ENCODE measurements around the gene SS18. TPM values are rescaled to one million over a fixed set of nuclear protein-coding genes. Genes with fewer than 3 reads are reported as not detected.

The SS18 gene
- total RNA-seq, 8 experiments from 2014 or later, result 31.7 to 102 (median 80.6) TPM

DNA sequence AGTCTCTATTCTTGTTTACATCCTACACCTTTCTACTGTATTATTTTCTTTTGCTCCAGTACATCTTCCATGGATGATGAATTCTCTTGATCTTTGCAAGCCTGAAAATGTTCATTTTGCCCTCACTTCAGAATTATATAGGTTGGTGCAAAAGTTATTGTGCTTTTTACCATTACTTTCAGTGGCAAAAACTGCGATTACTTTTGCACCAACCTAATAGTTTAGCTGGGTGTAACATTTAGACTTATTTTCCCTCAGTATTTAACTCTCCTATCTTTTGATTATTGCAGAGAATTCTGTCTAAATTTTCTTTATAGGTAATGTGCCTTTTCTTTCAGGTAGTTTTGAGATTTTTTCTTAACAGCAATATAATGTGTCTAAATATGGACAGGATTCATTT lies 81.8 kb downstream of the SS18 start:
- in situ Hi-C loops (cut with MboI; ENCODE audit: low pct_unique_long_range_greater_than_20kb in 2 of 9, low sequenced_read_pairs in 9 of 9, unreplicated experiment in 9 of 9), result no loop called here
- Histone ChIP-seq H3K27ac (no peak overlapping the region), H3K4me1 (replicated peaks in 1 of 2) (no peaks in the 10 kb centered on the region), H3K4me3 (no peak overlapping the region)
- ATAC-seq (replicated peaks in 6 of 8), result no peak
- 80 to 100% (median 95%) methylated on average over 1 of the region's 1 CpG; no CpG with 5 or more reads in 3 of the 10 experiments for WGBS, 10 experiments

- 100% methylated on average over 1 of the region's 1 CpG; no CpG with 5 or more reads in 7 of the 10 experiments for WGBS, 10 experiments
- ATAC-seq (replicated peaks in 6 of 8), result no peak
- H3K4me1 ChIP-seq (replicated peaks in 1 of 2), result no peaks in the 10 kb centered on the region
- H3K4me3 ChIP-seq, result no peak overlapping the region
- in situ Hi-C loops (cut with MboI; ENCODE audit: low pct_unique_long_range_greater_than_20kb in 2 of 9, low sequenced_read_pairs in 9 of 9, unreplicated experiment in 9 of 9), result no loop called here
- no peak overlapping the region for H3K27ac ChIP-seq
Measured at GRCh38 chr18:26008096-26008495, 82.3 kb downstream of the SS18 start.

DNA sequence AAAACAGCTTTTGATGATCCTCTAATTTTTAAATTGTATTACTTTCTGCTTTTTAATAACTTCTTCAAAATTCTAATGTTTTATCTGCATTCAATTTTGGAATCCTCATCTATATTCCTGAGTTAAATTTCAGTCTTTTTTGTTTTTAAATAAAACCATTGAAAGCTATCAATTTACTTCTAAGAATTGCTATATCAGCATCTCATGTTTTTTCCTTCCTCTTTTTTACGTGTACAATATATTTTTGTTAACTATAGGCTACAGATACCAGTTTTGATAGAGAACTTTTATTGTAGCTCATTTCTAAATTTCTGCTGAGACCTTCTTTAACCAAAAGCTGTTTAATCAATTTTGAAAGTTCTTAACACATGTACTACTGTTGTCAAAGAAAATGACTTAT lies 84.5 kb downstream of the SS18 start:
- WGBS, 10 experiments, result 3 to 100% (median 88%) methylated on average over 1 of the region's 1 CpG; no CpG with 5 or more reads in 1 of the 10 experiments
- no peak overlapping the region for H3K4me3 ChIP-seq
- H3K27ac ChIP-seq, result no peak overlapping the region
- ATAC-seq (replicated peaks in 6 of 8), result no peak
- in situ Hi-C loops (cut with MboI; ENCODE audit: low pct_unique_long_range_greater_than_20kb in 2 of 9, low sequenced_read_pairs in 9 of 9, unreplicated experiment in 9 of 9), result no loop called here
- no peaks in the 10 kb centered on the region for H3K4me1 ChIP-seq (replicated peaks in 1 of 2)

GRCh38 chr18:26004832-26005231 lies 85.6 kb downstream of the SS18 start:
- H3K4me1 ChIP-seq (replicated peaks in 1 of 2), result no peaks in the 10 kb centered on the region
- in situ Hi-C loops (cut with MboI; ENCODE audit: low pct_unique_long_range_greater_than_20kb in 2 of 9, low sequenced_read_pairs in 9 of 9, unreplicated experiment in 9 of 9), result no loop called here

GRCh38 chr18:26003817-26004216 lies 86.6 kb downstream of the SS18 start:
- no peak for ATAC-seq (replicated peaks in 6 of 8)

More at GRCh38 chr18:26004832-26005231, 85.6 kb downstream of the SS18 start:
- no peak overlapping the region for H3K4me3 ChIP-seq
- WGBS, 10 experiments, result 75 to 100% (median 95%) methylated on average over 2 to 12 of the region's 13 CpGs; no CpG with 5 or more reads in 3 of the 10 experiments
- H3K27ac ChIP-seq, result no peak overlapping the region
- peak in 1 of 8 experiments; percentile 20 for ATAC-seq (replicated peaks in 6 of 8)

GRCh38 chr18:26003356-26003755 lies 87.1 kb downstream of the SS18 start:
- in situ Hi-C loops (cut with MboI; ENCODE audit: low pct_unique_long_range_greater_than_20kb in 2 of 9, low sequenced_read_pairs in 9 of 9, unreplicated experiment in 9 of 9), result no loop called here
- no peak for ATAC-seq (replicated peaks in 6 of 8)
- no peak overlapping the region for H3K4me3 ChIP-seq
- H3K4me1 ChIP-seq (replicated peaks in 1 of 2), result no peaks in the 10 kb centered on the region
- 48 to 100% (median 84%) methylated on average over 1 to 2 of the region's 2 CpGs; no CpG with 5 or more reads in 2 of the 10 experiments for WGBS, 10 experiments
- H3K27ac ChIP-seq, result no peak overlapping the region

More at GRCh38 chr18:26003817-26004216, 86.6 kb downstream of the SS18 start:
- Histone ChIP-seq H3K4me3 (no peak overlapping the region), H3K27ac (no peak overlapping the region), H3K4me1 (replicated peaks in 1 of 2) (no peaks in the 10 kb centered on the region)
- in situ Hi-C loops (cut with MboI; ENCODE audit: low pct_unique_long_range_greater_than_20kb in 2 of 9, low sequenced_read_pairs in 9 of 9, unreplicated experiment in 9 of 9), result no loop called here
- 71 to 100% (median 83%) methylated on average over 1 to 4 of the region's 4 CpGs; no CpG with 5 or more reads in 2 of the 10 experiments for WGBS, 10 experiments

DNA sequence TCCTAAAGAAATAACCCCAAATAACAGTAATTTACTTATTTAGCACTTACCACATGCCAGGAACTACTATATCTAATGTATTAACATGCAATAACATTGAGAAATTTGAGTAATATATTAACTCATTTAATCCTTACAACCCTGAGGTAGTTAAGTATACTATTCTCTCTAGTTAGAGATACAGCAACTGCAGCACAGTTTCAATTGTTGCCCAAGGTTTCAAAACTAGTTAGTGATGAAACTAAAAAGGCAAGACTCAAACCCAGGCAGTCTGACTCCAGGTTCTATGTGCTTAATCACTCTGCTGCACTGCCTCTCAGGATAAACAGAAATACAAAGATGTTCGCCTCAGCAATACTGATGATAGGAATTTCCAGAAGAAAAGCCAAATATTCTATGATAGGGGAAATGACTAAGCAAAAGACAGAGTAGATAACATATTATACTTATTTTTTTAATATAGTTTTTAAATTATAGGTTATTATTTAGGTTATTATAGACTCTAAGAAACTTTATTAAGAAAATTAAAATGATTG lies 88.0 kb downstream of the SS18 start:
- in situ Hi-C loops (cut with MboI; ENCODE audit: low pct_unique_long_range_greater_than_20kb in 2 of 9, low sequenced_read_pairs in 9 of 9, unreplicated experiment in 9 of 9), result no loop called here
- no peak for ATAC-seq (replicated peaks in 6 of 8)
- Histone ChIP-seq H3K27ac (no peak overlapping the region), H3K4me1 (replicated peaks in 1 of 2) (no peaks in the 10 kb centered on the region), H3K4me3 (no peak overlapping the region)
- 90 to 100% (median 100%) methylated on average over 1 of the region's 1 CpG; no CpG with 5 or more reads in 2 of the 10 experiments for WGBS, 10 experiments

GRCh38 chr18:25998461-25998860 lies 92.0 kb downstream of the SS18 start:
- Histone ChIP-seq H3K27ac (no peak overlapping the region), H3K4me3 (no peak overlapping the region), H3K4me1 (replicated peaks in 1 of 2) (no peaks in the 10 kb centered on the region)
- peak in 2 of 8 experiments; percentile 34 to 49 for ATAC-seq (replicated peaks in 6 of 8)
- in situ Hi-C loops (cut with MboI; ENCODE audit: low pct_unique_long_range_greater_than_20kb in 2 of 9, low sequenced_read_pairs in 9 of 9, unreplicated experiment in 9 of 9), result no loop called here

- no peak for ATAC-seq (replicated peaks in 6 of 8)
- Histone ChIP-seq H3K4me1 (replicated peaks in 1 of 2) (peaks cover 3 to 7% of the 10 kb centered on the region in 2 donors), H3K27ac (no peak overlapping the region), H3K4me3 (no peak overlapping the region)
- WGBS, 10 experiments, result 20 to 63% (median 41%) methylated on average over 1 to 2 of the region's 2 CpGs; no CpG with 5 or more reads in 4 of the 10 experiments
- in situ Hi-C loops (cut with MboI; ENCODE audit: low pct_unique_long_range_greater_than_20kb in 2 of 9, low sequenced_read_pairs in 9 of 9, unreplicated experiment in 9 of 9), result no loop called here
Measured at GRCh38 chr18:25992566-25992965, 97.8 kb downstream of the SS18 start.

DNA sequence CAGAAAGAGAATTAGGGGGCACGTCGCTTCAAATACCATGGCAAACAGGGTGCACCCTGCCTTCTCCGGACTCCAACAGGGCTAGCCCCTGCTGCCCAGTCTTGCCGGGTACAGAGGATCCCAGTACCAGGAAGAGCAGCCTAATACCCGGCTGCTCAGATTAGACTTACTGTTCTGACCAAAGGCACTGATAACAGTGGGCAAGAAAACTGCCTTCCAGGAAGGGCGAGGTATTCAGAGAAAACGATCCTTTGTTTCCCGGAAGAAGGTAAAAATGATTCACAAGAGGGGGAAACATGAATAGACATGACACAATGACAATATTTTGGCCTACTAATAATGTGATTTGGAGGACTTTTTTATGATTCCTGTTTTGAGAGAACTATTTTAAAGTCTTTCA lies 99.9 kb downstream of the SS18 start:
- 82 to 100% (median 94%) methylated on average over 2 to 8 of the region's 8 CpGs; no CpG with 5 or more reads in 1 of the 10 experiments for WGBS, 10 experiments
- no peak for ATAC-seq (replicated peaks in 6 of 8)
- Histone ChIP-seq H3K27ac (no peak overlapping the region), H3K4me1 (replicated peaks in 1 of 2) (peaks cover 3 to 7% of the 10 kb centered on the region in 2 donors), H3K4me3 (no peak overlapping the region)
- in situ Hi-C loops (cut with MboI; ENCODE audit: low pct_unique_long_range_greater_than_20kb in 2 of 9, low sequenced_read_pairs in 9 of 9, unreplicated experiment in 9 of 9), result no loop called here

DNA sequence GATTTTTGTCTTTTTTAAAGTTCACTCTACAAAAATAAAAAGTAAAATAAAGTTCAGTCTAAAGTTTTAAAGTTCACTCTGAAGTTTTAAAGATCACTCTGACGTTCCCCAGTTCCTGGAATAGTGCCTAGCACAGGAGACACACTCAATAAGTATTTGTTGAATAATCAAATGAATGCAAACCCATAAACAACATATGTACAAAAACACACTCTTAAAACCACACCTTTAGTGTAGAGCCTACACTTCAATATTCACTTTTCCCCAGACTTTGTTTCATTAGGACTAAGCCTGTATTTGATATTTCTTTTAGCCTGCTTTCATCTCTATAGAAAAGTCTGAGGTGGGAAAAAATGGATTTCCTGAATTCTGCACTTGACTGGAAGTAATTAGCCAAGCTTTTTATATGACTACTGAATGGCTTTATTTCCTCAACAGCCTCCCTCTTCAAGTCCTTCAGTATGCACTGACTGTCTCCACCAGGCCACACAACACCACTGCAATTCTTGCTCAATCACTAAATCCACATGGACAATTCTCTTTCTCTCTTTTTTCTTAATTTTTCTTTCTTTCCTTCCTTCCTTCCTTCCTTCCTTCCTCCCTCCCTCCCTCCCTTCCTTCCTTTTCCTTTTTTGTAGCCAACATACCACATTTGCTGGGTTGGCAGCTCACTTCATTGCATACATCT lies 104.6 kb downstream of the SS18 start:
- WGBS, 10 experiments, result 0 to 83% (median 75%) methylated on average over 1 of the region's 1 CpG; no CpG with 5 or more reads in 3 of the 10 experiments
- in situ Hi-C loops (cut with MboI; ENCODE audit: low pct_unique_long_range_greater_than_20kb in 2 of 9, low sequenced_read_pairs in 9 of 9, unreplicated experiment in 9 of 9), result no loop called here
- ATAC-seq (replicated peaks in 6 of 8), result peak in 3 of 8 experiments; percentile 89 to 94 (median 91)
- no peak overlapping the region for H3K27ac ChIP-seq
- peaks cover 3 to 7% of the 10 kb centered on the region in 2 donors for H3K4me1 ChIP-seq (replicated peaks in 1 of 2)
- no peak overlapping the region for H3K4me3 ChIP-seq

DNA sequence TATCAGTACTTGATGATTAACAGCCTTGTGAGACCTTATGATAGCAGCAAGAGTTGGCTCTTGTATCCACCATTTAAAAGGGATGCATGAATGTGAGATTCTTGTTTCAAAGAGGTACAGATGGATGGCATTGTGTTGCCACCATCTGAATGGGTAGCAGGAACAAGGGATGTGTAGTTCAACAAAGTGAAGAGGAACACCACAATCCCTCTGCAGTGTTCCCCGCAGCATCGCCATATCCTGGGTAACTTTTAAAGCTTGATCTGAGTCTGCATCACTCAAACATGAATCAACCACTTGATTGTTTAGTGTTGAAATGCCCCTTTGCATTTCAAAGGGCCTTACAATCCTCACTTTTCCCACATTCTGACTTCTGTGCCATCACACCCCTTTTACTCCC lies 106.7 kb downstream of the SS18 start:
- Histone ChIP-seq H3K4me1 (replicated peaks in 1 of 2) (no peaks in the 10 kb centered on the region), H3K27ac (no peak overlapping the region), H3K4me3 (no peak overlapping the region)
- in situ Hi-C loops (cut with MboI; ENCODE audit: low pct_unique_long_range_greater_than_20kb in 2 of 9, low sequenced_read_pairs in 9 of 9, unreplicated experiment in 9 of 9), result no loop called here
- peak in 3 of 8 experiments; percentile 44 to 82 (median 71) for ATAC-seq (replicated peaks in 6 of 8)
- WGBS, 10 experiments, result 76 to 100% (median 93%) methylated on average over 2 of the region's 2 CpGs; no CpG with 5 or more reads in 5 of the 10 experiments

DNA sequence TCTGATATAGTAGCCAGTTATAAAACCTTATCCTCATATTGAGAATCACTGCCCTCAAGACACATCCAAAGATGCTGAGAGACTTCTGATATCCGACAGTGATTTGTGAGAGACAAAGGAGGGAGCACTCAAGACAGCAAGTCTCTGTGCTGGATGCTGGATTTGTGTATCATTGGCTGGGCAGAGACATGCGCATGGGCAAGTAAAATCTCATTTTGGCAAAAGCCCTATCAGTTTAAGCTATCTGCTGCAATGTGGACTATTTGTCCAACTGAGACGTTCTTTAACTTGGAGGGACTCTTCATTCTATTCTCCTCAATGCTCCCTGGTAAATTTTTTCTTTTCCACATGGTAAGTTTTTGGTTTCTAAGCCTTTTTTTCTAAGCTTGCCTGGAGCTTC lies 107.5 kb downstream of the SS18 start:
- H3K27ac ChIP-seq, result no peak overlapping the region
- WGBS, 10 experiments, result 52 to 100% (median 82%) methylated on average over 1 to 3 of the region's 3 CpGs; no CpG with 5 or more reads in 2 of the 10 experiments
- ATAC-seq (replicated peaks in 6 of 8), result no peak
- no peaks in the 10 kb centered on the region for H3K4me1 ChIP-seq (replicated peaks in 1 of 2)
- in situ Hi-C loops (cut with MboI; ENCODE audit: low pct_unique_long_range_greater_than_20kb in 2 of 9, low sequenced_read_pairs in 9 of 9, unreplicated experiment in 9 of 9), result no loop called here
- H3K4me3 ChIP-seq, result no peak overlapping the region

Measured in motor neuron (in vitro differentiated cells).